Thoracic aorta (tissue), 2 donors: ENCODE data around the gene GALNT9. TPM values are rescaled to one million over a fixed set of nuclear protein-coding genes. Genes with fewer than 3 reads are reported as not detected.

Experiments
- ATAC-seq: fragments of 150-250 bp; one replicate; pipeline ENCODE4 v1.8.0; 2017; ENCODE audit warnings: low read depth; ENCODE audit not compliant: insufficient number of reproducible peaks, low FRiP score
- DNase-seq: peaks from one replicate; pipeline ENCODE4 v3.0.0-alpha.2; 2020; ENCODE audit warnings: low spot score
- H3K27ac ChIP-seq, 2 donors: fragments of 200-600 bp; sonication (generic); 1 replicate in 1 of 2; 2 replicates in 1 of 2; pipeline ENCODE4 v1.5.1; 2016; ENCODE audit warnings: mild to moderate bottlenecking in 2 of 2, moderate library complexity in 2 of 2
- H3K27me3 ChIP-seq: fragments of 200-600 bp; sonication (generic); replicated peaks from 2 replicates; pipeline ENCODE4 v1.6.0; 2016; ENCODE audit warnings: mild to moderate bottlenecking; ENCODE audit not compliant: insufficient read depth
- H3K36me3 ChIP-seq: fragments of 200-600 bp; sonication (generic); one replicate; pipeline ENCODE4 v1.5.1; 2016
- H3K4me1 ChIP-seq, 2 donors: fragments of 200-600 bp; sonication (generic); 1 replicate in 1 of 2; 2 replicates in 1 of 2; pipeline versions ENCODE4 v1.5.1 to v1.6.0; 2016; ENCODE audit warnings: low read depth in 2 of 2, mild to moderate bottlenecking in 1 of 2; ENCODE audit not compliant: control insufficient read depth in 1 of 2
- H3K4me3 ChIP-seq: fragments of 200-600 bp; sonication (generic); 2 replicates; pipeline ENCODE4 v1.5.1; 2016; ENCODE audit warnings: mild to moderate bottlenecking
- H3K9me3 ChIP-seq: fragments of 200-600 bp; sonication (generic); 2 replicates; pipeline ENCODE4 v1.5.1; 2016
- total RNA-seq, 2 donors: library from RNA; depleted of rRNA; stranded (reverse); fragments of >200 nt; gene quantifications; one replicate each; pipeline versions ENCODE4 v1.1.0 to v1.2.3, GENCODE V29; 2016
- TF ChIP-seq, protein P1 (sequence below): fragments of 200-600 bp; sonication (generic); IDR thresholded peaks from one replicate; pipeline ENCODE4 v1.5.1; 2019; ENCODE audit warnings: antibody characterized with exemption

Gene GALNT9
- total RNA-seq, 2 donors from 2014 or later: 1.7 TPM; not detected in 1

DNA sequence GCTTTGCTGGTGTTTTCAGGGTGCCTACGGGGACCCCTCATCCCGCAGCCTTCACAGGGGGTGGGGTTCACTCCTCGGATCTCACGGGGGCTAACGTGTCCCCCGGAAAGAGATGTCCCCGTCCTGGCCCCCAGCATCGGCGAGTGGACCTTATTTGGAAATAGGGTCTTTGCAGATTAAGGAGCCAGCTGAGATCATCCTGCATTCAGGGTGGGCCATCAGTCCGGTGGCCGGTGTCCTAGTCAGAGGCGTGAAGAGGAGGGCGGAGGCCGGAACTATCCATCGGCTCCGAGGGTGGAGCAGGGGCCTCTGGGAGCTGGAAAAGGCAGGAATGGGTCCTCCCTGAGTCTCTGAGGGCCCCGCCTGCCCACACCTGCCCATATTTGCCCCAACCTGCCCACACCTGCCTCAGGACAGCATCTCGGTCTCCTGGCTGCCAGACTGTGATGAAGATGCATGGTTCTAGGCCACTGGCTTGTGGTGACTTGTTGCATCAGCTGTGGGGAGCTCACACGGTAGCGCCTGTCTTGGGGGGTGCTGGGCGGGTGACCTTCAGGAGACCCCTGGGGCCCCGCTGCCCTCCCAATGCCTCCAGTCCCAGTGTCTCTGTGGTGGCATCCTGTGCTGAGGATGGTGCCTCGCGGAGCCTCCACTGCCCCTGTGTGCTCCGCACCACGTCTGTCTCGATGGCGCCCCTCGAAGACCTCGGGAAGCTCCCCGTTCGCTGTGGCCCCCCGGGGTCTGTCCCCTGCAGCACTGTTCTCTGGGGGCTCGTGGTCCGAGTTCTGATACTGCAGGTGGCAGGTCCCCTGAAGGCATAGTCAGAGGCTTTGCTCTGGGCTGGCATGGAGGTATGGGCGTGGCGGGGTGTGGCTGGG lies 170.5 kb downstream of the GALNT9 start:
- no peaks in the 10 kb centered on the region for H3K36me3 ChIP-seq

DNA sequence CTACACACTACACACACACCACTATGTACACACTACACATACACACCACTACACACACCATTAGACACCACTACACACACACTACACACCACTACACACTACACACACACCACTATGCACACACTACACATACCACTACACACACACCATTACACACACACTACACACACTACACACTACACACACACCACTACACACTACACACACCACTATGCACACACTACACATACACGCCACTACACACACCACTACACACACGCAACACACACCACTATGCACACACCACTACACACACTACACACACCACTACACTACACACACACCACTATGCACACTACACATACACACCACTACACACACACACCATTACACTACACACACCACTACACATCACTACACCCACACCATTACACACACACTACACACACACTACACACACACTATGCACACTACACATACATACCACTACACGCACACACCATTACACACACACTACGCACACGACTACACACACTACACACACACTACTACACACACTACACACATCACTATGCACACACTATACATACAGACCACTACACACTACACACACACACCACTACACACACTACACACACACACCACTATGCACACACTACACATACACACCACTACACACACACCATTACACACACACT lies 171.5 kb downstream of the GALNT9 start:
- H3K27ac ChIP-seq: no peak overlapping the region
- DNase-seq: no peak
- no peak overlapping the region for H3K4me3 ChIP-seq
- H3K36me3 ChIP-seq: no peaks in the 10 kb centered on the region
- peaks cover 7 to 12% of the 10 kb centered on the region in 2 donors for H3K4me1 ChIP-seq
- ATAC-seq: no peak
- H3K9me3 ChIP-seq: no peaks in the 10 kb centered on the region
- TF ChIP-seq, protein P1, sequence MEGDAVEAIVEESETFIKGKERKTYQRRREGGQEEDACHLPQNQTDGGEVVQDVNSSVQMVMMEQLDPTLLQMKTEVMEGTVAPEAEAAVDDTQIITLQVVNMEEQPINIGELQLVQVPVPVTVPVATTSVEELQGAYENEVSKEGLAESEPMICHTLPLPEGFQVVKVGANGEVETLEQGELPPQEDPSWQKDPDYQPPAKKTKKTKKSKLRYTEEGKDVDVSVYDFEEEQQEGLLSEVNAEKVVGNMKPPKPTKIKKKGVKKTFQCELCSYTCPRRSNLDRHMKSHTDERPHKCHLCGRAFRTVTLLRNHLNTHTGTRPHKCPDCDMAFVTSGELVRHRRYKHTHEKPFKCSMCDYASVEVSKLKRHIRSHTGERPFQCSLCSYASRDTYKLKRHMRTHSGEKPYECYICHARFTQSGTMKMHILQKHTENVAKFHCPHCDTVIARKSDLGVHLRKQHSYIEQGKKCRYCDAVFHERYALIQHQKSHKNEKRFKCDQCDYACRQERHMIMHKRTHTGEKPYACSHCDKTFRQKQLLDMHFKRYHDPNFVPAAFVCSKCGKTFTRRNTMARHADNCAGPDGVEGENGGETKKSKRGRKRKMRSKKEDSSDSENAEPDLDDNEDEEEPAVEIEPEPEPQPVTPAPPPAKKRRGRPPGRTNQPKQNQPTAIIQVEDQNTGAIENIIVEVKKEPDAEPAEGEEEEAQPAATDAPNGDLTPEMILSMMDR: no peak
- no peaks in the 10 kb centered on the region for H3K27me3 ChIP-seq

More for the DNA sequence above, 170.5 kb downstream of the GALNT9 start:
- Histone ChIP-seq H3K9me3 (no peaks in the 10 kb centered on the region), H3K4me3 (no peak overlapping the region), H3K4me1 (peaks cover 13 to 18% of the 10 kb centered on the region in 2 donors), H3K27ac (no peak overlapping the region), H3K27me3 (no peaks in the 10 kb centered on the region)
- TF ChIP-seq, protein P1: no peak
- ATAC-seq: no peak
- no peak for DNase-seq

DNA sequence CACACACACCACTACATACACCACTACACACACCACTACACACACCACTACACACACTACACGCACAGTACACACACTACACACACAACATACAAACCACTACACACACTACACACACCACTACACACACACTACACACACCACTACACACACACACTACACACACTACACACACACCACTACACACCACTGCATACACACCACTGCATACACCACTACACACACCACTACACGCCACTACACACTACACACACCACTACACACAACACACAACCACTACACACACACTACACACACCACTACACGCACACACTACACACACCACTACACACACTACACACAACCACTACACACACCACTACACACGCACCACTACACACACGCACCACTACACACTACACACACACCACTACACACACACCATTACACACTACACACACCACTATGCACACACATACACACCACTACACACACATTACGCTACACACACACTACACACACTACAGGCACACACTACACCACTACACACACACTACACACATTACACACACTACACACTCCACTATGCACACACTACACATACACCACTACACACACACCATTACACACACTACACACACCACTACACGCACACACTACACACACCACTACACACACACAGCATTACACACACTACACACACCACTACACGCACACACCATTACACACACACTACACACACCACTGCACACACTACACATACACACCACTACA lies 172.6 kb downstream of the GALNT9 start:
- no peaks in the 10 kb centered on the region for H3K9me3 ChIP-seq
- H3K4me3 ChIP-seq: no peak overlapping the region
- H3K36me3 ChIP-seq: no peaks in the 10 kb centered on the region
- no peak for ATAC-seq
- TF ChIP-seq, protein P1: no peak
- H3K4me1 ChIP-seq: peaks cover 0 to under 1% of the 10 kb centered on the region in 2 donors
- no peaks in the 10 kb centered on the region for H3K27me3 ChIP-seq
- no peak for DNase-seq
- no peak overlapping the region for H3K27ac ChIP-seq

DNA sequence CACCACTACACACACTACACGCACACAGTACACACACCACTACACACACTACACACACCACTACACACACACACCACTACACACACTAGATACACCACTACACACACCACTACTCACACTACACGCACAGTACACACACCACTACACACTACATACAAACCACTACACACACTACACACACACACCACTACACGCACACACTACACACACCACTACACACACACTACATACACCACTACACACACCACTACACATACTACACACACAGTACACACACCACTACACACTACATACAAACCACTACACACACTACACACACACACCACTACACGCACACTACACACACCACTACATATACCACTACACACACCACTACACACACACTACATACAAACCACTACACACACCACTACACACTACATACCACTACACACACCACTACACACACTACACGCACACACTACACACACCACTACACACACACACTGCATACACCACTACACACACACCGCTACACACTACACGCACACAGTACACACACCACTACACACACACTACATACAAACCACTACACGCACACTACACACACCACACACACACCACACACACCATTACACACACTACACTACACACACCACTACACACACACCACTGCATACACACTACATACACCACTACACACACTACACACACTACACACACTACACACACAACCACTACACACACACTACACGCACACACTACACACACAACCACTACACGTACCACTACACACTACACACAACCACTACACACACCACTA lies 173.4 kb downstream of the GALNT9 start:
- H3K9me3 ChIP-seq: no peaks in the 10 kb centered on the region
- no peak for DNase-seq
- H3K36me3 ChIP-seq: no peaks in the 10 kb centered on the region
- H3K4me1 ChIP-seq: no peaks in the 10 kb centered on the region
- no peak for ATAC-seq
- H3K27me3 ChIP-seq: no peaks in the 10 kb centered on the region
- TF ChIP-seq, protein P1: no peak
- H3K4me3 ChIP-seq: no peak overlapping the region
- H3K27ac ChIP-seq: no peak overlapping the region
